DOHH2 (cell line): ENCODE results near the gene GMEB2.

Source experiments
- H3F3A ChIP-seq: fragments of 200-600 bp; sonication (generic), shearing (Covaris generic); 2 replicates; pipeline ENCODE4 v1.6.0; 2016; ENCODE audit warnings: antibody characterized with exemption, mild to moderate bottlenecking; ENCODE audit not compliant: control insufficient read depth, insufficient read depth
- H3K27ac ChIP-seq: fragments of 200-600 bp; sonication (generic); 2 replicates; pipeline ENCODE4 v1.5.1; 2014; ENCODE audit warnings: low read depth, mild to moderate bottlenecking, low read length, moderate library complexity
- H3K27me3 ChIP-seq: fragments of 200-600 bp; sonication (generic); 2 replicates; pipeline ENCODE4 v1.6.1; 2014; ENCODE audit warnings: mild to moderate bottlenecking, low read length, mixed read lengths; ENCODE audit not compliant: control insufficient read depth
- H3K36me3 ChIP-seq: fragments of 200-600 bp; sonication (generic); 2 replicates; pipeline ENCODE4 v1.6.1; 2014; ENCODE audit warnings: mild to moderate bottlenecking, low read length, moderate library complexity, mixed read lengths; ENCODE audit not compliant: control insufficient read depth
- H3K4me1 ChIP-seq: fragments of 200-600 bp; sonication (generic); 2 replicates; pipeline ENCODE4 v1.6.1; 2014; ENCODE audit warnings: mild to moderate bottlenecking, low read length, mixed read lengths; ENCODE audit not compliant: control insufficient read depth
- H3K4me2 ChIP-seq: fragments of 200-600 bp; sonication (generic); 2 replicates; pipeline ENCODE4 v1.6.0; 2014; ENCODE audit warnings: mild to moderate bottlenecking, low read length, moderate library complexity
- H3K4me3 ChIP-seq: fragments of 200-600 bp; sonication (generic); 2 replicates; pipeline ENCODE4 v1.5.1; 2014; ENCODE audit warnings: mild to moderate bottlenecking, low read length, mixed read lengths
- H3K79me2 ChIP-seq: fragments of 200-600 bp; sonication (generic); 2 replicates; pipeline ENCODE4 v1.6.1; 2014; ENCODE audit warnings: mild to moderate bottlenecking, low read length, mixed read lengths; ENCODE audit not compliant: control insufficient read depth
- H3K9me2 ChIP-seq: fragments of 200-600 bp; sonication (generic); replicated peaks from 2 replicates; pipeline ENCODE4 v1.6.1; 2014; ENCODE audit warnings: mild to moderate bottlenecking, low read length, mixed read lengths; ENCODE audit not compliant: control insufficient read depth
- H3K9me3 ChIP-seq: fragments of 200-600 bp; sonication (generic); 2 replicates; pipeline ENCODE4 v1.6.1; 2014; ENCODE audit warnings: antibody characterized with exemption, low read length, mixed read lengths; ENCODE audit not compliant: control insufficient read depth, insufficient read depth
- H4K20me1 ChIP-seq: fragments of 200-600 bp; sonication (generic); 2 replicates; pipeline ENCODE4 v1.6.0; 2014; ENCODE audit warnings: low read depth, mild to moderate bottlenecking, antibody characterized with exemption, low read length, moderate library complexity; ENCODE audit not compliant: control insufficient read depth, insufficient read depth
- CTCF ChIP-seq: fragments of 200-600 bp; sonication (generic); IDR thresholded peaks from one replicate; pipeline ENCODE4 v1.5.1; 2014; ENCODE audit warnings: antibody characterized with exemption, mild to moderate bottlenecking, low read depth, low read length; ENCODE audit not compliant: poor library complexity, severe bottlenecking
- EZH2phosphoT487 ChIP-seq: fragments of 200-600 bp; sonication (generic); IDR thresholded peaks from 2 replicates; pipeline ENCODE4 v1.6.1; 2017; ENCODE audit warnings: borderline replicate concordance, mild to moderate bottlenecking, antibody characterized with exemption, low read length, moderate library complexity, mixed read lengths

The GMEB2 gene

GRCh38 chr20:63549679-63550282 is 77.1 kb downstream of the GMEB2 start:
- no peaks in the 10 kb centered on the region for H3K9me2 ChIP-seq
- no peak overlapping the region for H3K27ac ChIP-seq
- no peaks in the 10 kb centered on the region for H3K9me3 ChIP-seq
- H3F3A ChIP-seq = peaks cover 7% of the 10 kb centered on the region
- H3K4me3 ChIP-seq = no peak overlapping the region
- H3K36me3 ChIP-seq = no peaks in the 10 kb centered on the region
- no peak overlapping the region for H3K4me2 ChIP-seq
- no peaks in the 10 kb centered on the region for H3K79me2 ChIP-seq
- peaks cover 40% of the 10 kb centered on the region for H3K4me1 ChIP-seq
- peaks cover 4% of the 10 kb centered on the region; the same call in 1 of the 2 replicates for H4K20me1 ChIP-seq
- TF ChIP-seq CTCF = no peak
- TF ChIP-seq EZH2phosphoT487 = no peak
- H3K27me3 ChIP-seq = peaks cover 54% of the 10 kb centered on the region

GRCh38 chr20:63549019-63549418 is 77.9 kb downstream of the GMEB2 start:
- H3F3A ChIP-seq = peaks cover 7% of the 10 kb centered on the region
- peaks cover 33% of the 10 kb centered on the region for H3K4me1 ChIP-seq
- H3K4me2 ChIP-seq = no peak overlapping the region
- TF ChIP-seq CTCF = no peak
- TF ChIP-seq EZH2phosphoT487 = no peak
- no peaks in the 10 kb centered on the region for H3K9me2 ChIP-seq
- H3K79me2 ChIP-seq = no peaks in the 10 kb centered on the region
- H3K4me3 ChIP-seq = no peak overlapping the region
- H3K9me3 ChIP-seq = no peaks in the 10 kb centered on the region
- no peak overlapping the region for H3K27ac ChIP-seq
- H4K20me1 ChIP-seq = peaks cover 4% of the 10 kb centered on the region; the same call in 1 of the 2 replicates
- H3K27me3 ChIP-seq = peaks cover 57% of the 10 kb centered on the region
- no peaks in the 10 kb centered on the region for H3K36me3 ChIP-seq

- Histone ChIP-seq H3F3A (peaks cover 7% of the 10 kb centered on the region), H3K9me3 (no peaks in the 10 kb centered on the region), H3K4me2 (no peak overlapping the region), H3K27me3 (peaks cover 61% of the 10 kb centered on the region), H4K20me1 (peaks cover 4% of the 10 kb centered on the region; the same call in 1 of the 2 replicates), H3K79me2 (no peaks in the 10 kb centered on the region), H3K9me2 (no peaks in the 10 kb centered on the region), H3K36me3 (no peaks in the 10 kb centered on the region), H3K27ac (no peak overlapping the region), H3K4me1 (peaks cover 28% of the 10 kb centered on the region), H3K4me3 (no peak overlapping the region)
- no peak for TF ChIP-seq EZH2phosphoT487
- no peak for TF ChIP-seq CTCF
Observed at GRCh38 chr20:63548542-63548941, 78.4 kb downstream of the GMEB2 start.
